Measurements from ENCODE around the gene GNPNAT1. TPM values are rescaled to one million over a fixed set of nuclear protein-coding genes. Genes with fewer than 3 reads are reported as not detected.

Gene GNPNAT1
- total RNA-seq, 1 donor from 2014 or later, result 26.4 TPM

- no peaks in the 10 kb centered on the region for H3K9me3 Mint-ChIP-seq
- H3K4me1 Mint-ChIP-seq (ENCODE audit: low read depth), result no peaks in the 10 kb centered on the region
- no peaks in the 10 kb centered on the region for H3K27me3 Mint-ChIP-seq (ENCODE audit: insufficient read depth)
- no peak overlapping the region for H3K27ac Mint-ChIP-seq
- H3K4me3 Mint-ChIP-seq, result no peak overlapping the region
- H3K36me3 Mint-ChIP-seq (ENCODE audit: low read depth), result no peaks in the 10 kb centered on the region
- intact Hi-C loops (cut with micrococcal nuclease), result no loop called here
- DNase-seq (ENCODE audit: low spot score), result no peak
Measured at GRCh38 chr14:52808101-52808500, 16.7 kb upstream of the GNPNAT1 start.

- Mint-ChIP-seq H3K4me1 (ENCODE audit: low read depth) (no peaks in the 10 kb centered on the region), H3K36me3 (ENCODE audit: low read depth) (no peaks in the 10 kb centered on the region), H3K9me3 (no peaks in the 10 kb centered on the region), H3K4me3 (no peak overlapping the region), H3K27ac (no peak overlapping the region), H3K27me3 (ENCODE audit: insufficient read depth) (peaks cover 7% of the 10 kb centered on the region)
- intact Hi-C loops (cut with micrococcal nuclease), result no loop called here
- no peak for DNase-seq (ENCODE audit: low spot score)
Measured at GRCh38 chr14:52806115-52806514, 14.7 kb upstream of the GNPNAT1 start.

- Mint-ChIP-seq H3K9me3 (no peaks in the 10 kb centered on the region), H3K4me1 (ENCODE audit: low read depth) (no peaks in the 10 kb centered on the region), H3K27me3 (ENCODE audit: insufficient read depth) (peaks cover 7% of the 10 kb centered on the region), H3K4me3 (no peak overlapping the region), H3K36me3 (ENCODE audit: low read depth) (no peaks in the 10 kb centered on the region), H3K27ac (no peak overlapping the region)
- DNase-seq (ENCODE audit: low spot score), result no peak
- intact Hi-C loops (cut with micrococcal nuclease), result no loop called here
Measured at GRCh38 chr14:52802597-52802996, 11.2 kb upstream of the GNPNAT1 start.

GRCh38 chr14:52801014-52801712 is 9.8 kb upstream of the GNPNAT1 start:
- DNase-seq (ENCODE audit: low spot score), result no peak
- intact Hi-C loops (cut with micrococcal nuclease), result no loop called here
- H3K4me3 Mint-ChIP-seq, result no peak overlapping the region
- peaks cover 7% of the 10 kb centered on the region for H3K27me3 Mint-ChIP-seq (ENCODE audit: insufficient read depth)
- H3K36me3 Mint-ChIP-seq (ENCODE audit: low read depth), result peaks cover 2% of the 10 kb centered on the region
- no peaks in the 10 kb centered on the region for H3K9me3 Mint-ChIP-seq
- H3K4me1 Mint-ChIP-seq (ENCODE audit: low read depth), result no peaks in the 10 kb centered on the region
- H3K27ac Mint-ChIP-seq, result no peak overlapping the region

- no peak overlapping the region for H3K27ac Mint-ChIP-seq
- no peaks in the 10 kb centered on the region for H3K4me1 Mint-ChIP-seq (ENCODE audit: low read depth)
- H3K27me3 Mint-ChIP-seq (ENCODE audit: insufficient read depth), result peaks cover 7% of the 10 kb centered on the region
- H3K9me3 Mint-ChIP-seq, result peaks cover 3% of the 10 kb centered on the region
- intact Hi-C loops (cut with micrococcal nuclease), result no loop called here
- no peak overlapping the region for H3K4me3 Mint-ChIP-seq
- DNase-seq (ENCODE audit: low spot score), result no peak
- peaks cover 2% of the 10 kb centered on the region for H3K36me3 Mint-ChIP-seq (ENCODE audit: low read depth)
Measured at GRCh38 chr14:52798826-52799225, 7.4 kb upstream of the GNPNAT1 start.

GRCh38 chr14:52797653-52798052 is 6.2 kb upstream of the GNPNAT1 start:
- Mint-ChIP-seq H3K4me3 (no peak overlapping the region), H3K27ac (no peak overlapping the region), H3K9me3 (peaks cover 3% of the 10 kb centered on the region), H3K27me3 (ENCODE audit: insufficient read depth) (peaks cover 6% of the 10 kb centered on the region), H3K4me1 (ENCODE audit: low read depth) (peaks cover under 1% of the 10 kb centered on the region), H3K36me3 (ENCODE audit: low read depth) (peaks cover 2% of the 10 kb centered on the region)
- intact Hi-C loops (cut with micrococcal nuclease), result no loop called here
- DNase-seq (ENCODE audit: low spot score), result no peak

- H3K4me1 Mint-ChIP-seq (ENCODE audit: low read depth), result peaks cover 32% of the 10 kb centered on the region
- DNase-seq (ENCODE audit: low spot score), result no peak
- no peaks in the 10 kb centered on the region for H3K27me3 Mint-ChIP-seq (ENCODE audit: insufficient read depth)
- H3K27ac Mint-ChIP-seq, result no peak overlapping the region
- peaks cover 6% of the 10 kb centered on the region for H3K36me3 Mint-ChIP-seq (ENCODE audit: low read depth)
- H3K9me3 Mint-ChIP-seq, result peaks cover 3% of the 10 kb centered on the region
- peak overlapping the region; percentile 22 for H3K4me3 Mint-ChIP-seq
- intact Hi-C loops (cut with micrococcal nuclease), result loop anchor here (5.0 kb wide), 1 partner anchor 359 kb away; the partner anchor contains the start of gene DDHD1
Measured at GRCh38 chr14:52793061-52793460, 1.7 kb upstream of the GNPNAT1 start.

GRCh38 chr14:52792097-52792415 is 649 bp upstream of the GNPNAT1 start:
- intact Hi-C loops (cut with micrococcal nuclease), result loop anchor here (5.0 kb wide), 1 partner anchor 360 kb away; the partner anchor contains the start of gene DDHD1
- no peaks in the 10 kb centered on the region for H3K27me3 Mint-ChIP-seq (ENCODE audit: insufficient read depth)

GRCh38 chr14:52790756-52791222 is 618 bp downstream of the GNPNAT1 start:
- Mint-ChIP-seq H3K27ac (peak overlapping the region; percentile 75), H3K4me1 (ENCODE audit: low read depth) (peaks cover 32% of the 10 kb centered on the region), H3K27me3 (ENCODE audit: insufficient read depth) (no peaks in the 10 kb centered on the region), H3K36me3 (ENCODE audit: low read depth) (peaks cover 4% of the 10 kb centered on the region), H3K9me3 (peaks cover 3% of the 10 kb centered on the region), H3K4me3 (peak overlapping the region; percentile 92)
- intact Hi-C loops (cut with micrococcal nuclease), result loop anchor here (1.0 to 5.0 kb wide), 4 partner anchors 60 to 362 kb away; partner anchors contain the start of genes DDHD1, GPR137C, PSMC6 and STYX
- no peak for DNase-seq (ENCODE audit: low spot score)

More at GRCh38 chr14:52792097-52792415, 649 bp upstream of the GNPNAT1 start:
- peaks cover 6% of the 10 kb centered on the region for H3K36me3 Mint-ChIP-seq (ENCODE audit: low read depth)
- no peak for DNase-seq (ENCODE audit: low spot score)
- peaks cover 3% of the 10 kb centered on the region for H3K9me3 Mint-ChIP-seq
- peaks cover 32% of the 10 kb centered on the region for H3K4me1 Mint-ChIP-seq (ENCODE audit: low read depth)
- H3K27ac Mint-ChIP-seq, result peak overlapping the region; percentile 86
- peak overlapping the region; percentile 90 for H3K4me3 Mint-ChIP-seq

GRCh38 chr14:52790011-52790755 is 1.2 kb downstream of the GNPNAT1 start:
- Mint-ChIP-seq H3K9me3 (peaks cover 2% of the 10 kb centered on the region), H3K27me3 (ENCODE audit: insufficient read depth) (no peaks in the 10 kb centered on the region), H3K36me3 (ENCODE audit: low read depth) (peaks cover 4% of the 10 kb centered on the region), H3K4me3 (peak overlapping the region; percentile 92), H3K4me1 (ENCODE audit: low read depth) (peaks cover 32% of the 10 kb centered on the region), H3K27ac (peak overlapping the region; percentile 75)
- no peak for DNase-seq (ENCODE audit: low spot score)
- intact Hi-C loops (cut with micrococcal nuclease), result loop anchor here (5.0 kb wide), 1 partner anchor 362 kb away; the partner anchor contains the start of gene DDHD1

- intact Hi-C loops (cut with micrococcal nuclease), result no loop called here
- peaks cover 4% of the 10 kb centered on the region for H3K36me3 Mint-ChIP-seq (ENCODE audit: low read depth)
- no peaks in the 10 kb centered on the region for H3K9me3 Mint-ChIP-seq
- H3K27me3 Mint-ChIP-seq (ENCODE audit: insufficient read depth), result no peaks in the 10 kb centered on the region
- DNase-seq (ENCODE audit: low spot score), result no peak
- H3K4me3 Mint-ChIP-seq, result no peak overlapping the region
- no peak overlapping the region for H3K27ac Mint-ChIP-seq
- peaks cover 32% of the 10 kb centered on the region for H3K4me1 Mint-ChIP-seq (ENCODE audit: low read depth)
Measured at GRCh38 chr14:52789118-52789517, 2.3 kb downstream of the GNPNAT1 start.

- no peak for DNase-seq (ENCODE audit: low spot score)
- no peaks in the 10 kb centered on the region for H3K27me3 Mint-ChIP-seq (ENCODE audit: insufficient read depth)
- H3K27ac Mint-ChIP-seq, result no peak overlapping the region
- intact Hi-C loops (cut with micrococcal nuclease), result no loop called here
- no peaks in the 10 kb centered on the region for H3K9me3 Mint-ChIP-seq
- no peak overlapping the region for H3K4me3 Mint-ChIP-seq
- H3K4me1 Mint-ChIP-seq (ENCODE audit: low read depth), result peaks cover 26% of the 10 kb centered on the region
- peaks cover 8% of the 10 kb centered on the region for H3K36me3 Mint-ChIP-seq (ENCODE audit: low read depth)
Measured at GRCh38 chr14:52786887-52787286, 4.5 kb downstream of the GNPNAT1 start.

GRCh38 chr14:52783206-52783605 is 8.2 kb downstream of the GNPNAT1 start:
- H3K36me3 Mint-ChIP-seq (ENCODE audit: low read depth), result peaks cover 9% of the 10 kb centered on the region
- no peaks in the 10 kb centered on the region for H3K9me3 Mint-ChIP-seq
- H3K27ac Mint-ChIP-seq, result no peak overlapping the region
- H3K27me3 Mint-ChIP-seq (ENCODE audit: insufficient read depth), result no peaks in the 10 kb centered on the region
- peaks cover under 1% of the 10 kb centered on the region for H3K4me1 Mint-ChIP-seq (ENCODE audit: low read depth)
- intact Hi-C loops (cut with micrococcal nuclease), result no loop called here
- H3K4me3 Mint-ChIP-seq, result no peak overlapping the region
- no peak for DNase-seq (ENCODE audit: low spot score)
